Loucy (cell line): Measurements from ENCODE around the gene DKK3.

ENCODE experiments used
- EZH2phosphoT487 ChIP-seq: fragments of 200-600 bp; IDR thresholded peaks from 2 replicates; pipeline ENCODE4 v1.6.1; 2018; ENCODE audit warnings: antibody characterized with exemption, mild to moderate bottlenecking, moderate library complexity, borderline replicate concordance
- TF ChIP-seq, protein P1 (sequence below): fragments of 200-600 bp; sonication (generic); conservative IDR thresholded peaks from 2 replicates; pipeline ENCODE4 v1.5.1; 2014; ENCODE audit warnings: mild to moderate bottlenecking, antibody characterized with exemption, low read length

DNA sequence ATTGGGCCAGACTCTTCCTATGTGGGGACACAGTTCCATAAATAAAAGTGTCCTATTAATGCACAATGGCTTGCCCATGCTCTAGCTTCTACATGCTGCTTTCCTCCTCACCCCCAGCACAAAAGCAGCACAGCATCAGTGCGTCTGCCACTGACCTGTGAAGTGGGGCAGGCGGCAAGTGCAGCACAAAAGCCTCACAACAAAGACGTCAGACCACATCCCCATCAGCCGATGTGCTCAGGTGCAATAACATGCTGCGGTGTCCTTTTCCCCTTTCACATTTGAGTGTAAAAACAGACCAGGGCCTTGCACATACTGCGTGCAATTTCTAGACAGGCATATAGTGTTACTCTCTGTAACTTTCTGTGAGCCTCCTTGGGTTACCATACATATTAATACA lies 12.8 kb downstream of the DKK3 start:
- TF ChIP-seq, protein P1, sequence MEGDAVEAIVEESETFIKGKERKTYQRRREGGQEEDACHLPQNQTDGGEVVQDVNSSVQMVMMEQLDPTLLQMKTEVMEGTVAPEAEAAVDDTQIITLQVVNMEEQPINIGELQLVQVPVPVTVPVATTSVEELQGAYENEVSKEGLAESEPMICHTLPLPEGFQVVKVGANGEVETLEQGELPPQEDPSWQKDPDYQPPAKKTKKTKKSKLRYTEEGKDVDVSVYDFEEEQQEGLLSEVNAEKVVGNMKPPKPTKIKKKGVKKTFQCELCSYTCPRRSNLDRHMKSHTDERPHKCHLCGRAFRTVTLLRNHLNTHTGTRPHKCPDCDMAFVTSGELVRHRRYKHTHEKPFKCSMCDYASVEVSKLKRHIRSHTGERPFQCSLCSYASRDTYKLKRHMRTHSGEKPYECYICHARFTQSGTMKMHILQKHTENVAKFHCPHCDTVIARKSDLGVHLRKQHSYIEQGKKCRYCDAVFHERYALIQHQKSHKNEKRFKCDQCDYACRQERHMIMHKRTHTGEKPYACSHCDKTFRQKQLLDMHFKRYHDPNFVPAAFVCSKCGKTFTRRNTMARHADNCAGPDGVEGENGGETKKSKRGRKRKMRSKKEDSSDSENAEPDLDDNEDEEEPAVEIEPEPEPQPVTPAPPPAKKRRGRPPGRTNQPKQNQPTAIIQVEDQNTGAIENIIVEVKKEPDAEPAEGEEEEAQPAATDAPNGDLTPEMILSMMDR: no peak
- TF ChIP-seq EZH2phosphoT487: no peak
